Measurements from ENCODE around the gene TRIM56. TPM values are rescaled to one million over a fixed set of nuclear protein-coding genes. Genes with fewer than 3 reads are reported as not detected.

Gene TRIM56
- total and polyA plus RNA-seq, 12 donors = 8.3 to 57.3 (median 28.7) TPM

DNA sequence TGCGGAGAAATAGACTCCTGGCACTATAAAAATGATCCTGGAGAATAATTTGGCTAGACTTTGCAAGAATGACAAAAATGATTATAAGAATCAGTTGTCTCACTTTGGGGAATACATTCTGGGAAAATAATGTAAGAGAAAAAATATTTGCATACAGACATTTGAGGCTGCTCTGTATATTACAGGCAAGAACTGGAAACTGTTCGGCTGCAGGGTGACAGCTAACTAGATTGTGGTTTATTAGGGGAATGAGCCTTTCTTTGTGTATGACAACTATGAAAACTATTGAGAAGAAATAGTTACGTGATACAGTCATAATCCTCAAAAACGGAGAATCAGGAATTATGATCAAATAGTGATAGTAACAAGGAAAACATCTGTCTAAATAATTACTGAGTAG, 8.6 kb downstream of the TRIM56 start:
- intact Hi-C loops (cut with DNase I) = no loop called here
- Histone ChIP-seq H3K36me3 (replicated peaks in 1 of 2) (peaks cover 0 to 10% of the 10 kb centered on the region in 2 donors), H3K27me3 (no peaks in the 10 kb centered on the region), H3K9me3 (replicated peaks in 1 of 3) (no peaks in the 10 kb centered on the region), H3K27ac (no peak overlapping the region), H3K4me1 (replicated peaks in 1 of 2) (no peaks in the 10 kb centered on the region), H3K4me3 (no peak overlapping the region)
- 73 to 78% (median 77%) methylated on average over 4 of the region's 4 CpGs for WGBS, 4 donors
- DNase-seq = no peak
- TF ChIP-seq, protein P1, sequence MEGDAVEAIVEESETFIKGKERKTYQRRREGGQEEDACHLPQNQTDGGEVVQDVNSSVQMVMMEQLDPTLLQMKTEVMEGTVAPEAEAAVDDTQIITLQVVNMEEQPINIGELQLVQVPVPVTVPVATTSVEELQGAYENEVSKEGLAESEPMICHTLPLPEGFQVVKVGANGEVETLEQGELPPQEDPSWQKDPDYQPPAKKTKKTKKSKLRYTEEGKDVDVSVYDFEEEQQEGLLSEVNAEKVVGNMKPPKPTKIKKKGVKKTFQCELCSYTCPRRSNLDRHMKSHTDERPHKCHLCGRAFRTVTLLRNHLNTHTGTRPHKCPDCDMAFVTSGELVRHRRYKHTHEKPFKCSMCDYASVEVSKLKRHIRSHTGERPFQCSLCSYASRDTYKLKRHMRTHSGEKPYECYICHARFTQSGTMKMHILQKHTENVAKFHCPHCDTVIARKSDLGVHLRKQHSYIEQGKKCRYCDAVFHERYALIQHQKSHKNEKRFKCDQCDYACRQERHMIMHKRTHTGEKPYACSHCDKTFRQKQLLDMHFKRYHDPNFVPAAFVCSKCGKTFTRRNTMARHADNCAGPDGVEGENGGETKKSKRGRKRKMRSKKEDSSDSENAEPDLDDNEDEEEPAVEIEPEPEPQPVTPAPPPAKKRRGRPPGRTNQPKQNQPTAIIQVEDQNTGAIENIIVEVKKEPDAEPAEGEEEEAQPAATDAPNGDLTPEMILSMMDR (IDR thresholded peaks at IDR 0.05) = no peak
- no peak for TF ChIP-seq POLR2A (IDR thresholded peaks at IDR 0.05)

GRCh38 chr7:101094376-101094775, 9.1 kb downstream of the TRIM56 start:
- Histone ChIP-seq H3K27me3 (no peaks in the 10 kb centered on the region), H3K27ac (no peak overlapping the region), H3K4me1 (replicated peaks in 1 of 2) (peaks cover 0 to 3% of the 10 kb centered on the region in 2 donors), H3K9me3 (replicated peaks in 1 of 3) (no peaks in the 10 kb centered on the region), H3K4me3 (no peak overlapping the region), H3K36me3 (replicated peaks in 1 of 2) (peaks cover 0 to 6% of the 10 kb centered on the region in 2 donors)
- TF ChIP-seq POLR2A (IDR thresholded peaks at IDR 0.05) = no peak
- TF ChIP-seq, protein P1 (IDR thresholded peaks at IDR 0.05) = no peak
- WGBS, 4 donors = 57 to 63% (median 60%) methylated on average over 8 to 9 of the region's 9 CpGs
- peak in 1 of 7 donors; percentile 26 for DNase-seq
- intact Hi-C loops (cut with DNase I) = no loop called here

GRCh38 chr7:101094791-101095375, 9.6 kb downstream of the TRIM56 start:
- no peak for TF ChIP-seq POLR2A (IDR thresholded peaks at IDR 0.05)
- TF ChIP-seq, protein P1 (IDR thresholded peaks at IDR 0.05) = peak; percentile 53 to 74 (median 68)
- Histone ChIP-seq H3K4me1 (replicated peaks in 1 of 2) (peaks cover 4 to 8% of the 10 kb centered on the region in 2 donors), H3K27ac (no peak overlapping the region), H3K36me3 (replicated peaks in 1 of 2) (peaks cover 0 to under 1% of the 10 kb centered on the region in 2 donors), H3K27me3 (no peaks in the 10 kb centered on the region), H3K9me3 (replicated peaks in 1 of 3) (no peaks in the 10 kb centered on the region), H3K4me3 (no peak overlapping the region)
- DNase-seq = peak; percentile 63 to 85 (median 74)
- intact Hi-C loops (cut with DNase I) = loop anchor here (5.0 kb wide), 1 partner anchor 37 kb away; no protein-coding TSS in a partner anchor
- 27 to 28% (median 27%) methylated on average over 12 of the region's 12 CpGs for WGBS, 4 donors

DNA sequence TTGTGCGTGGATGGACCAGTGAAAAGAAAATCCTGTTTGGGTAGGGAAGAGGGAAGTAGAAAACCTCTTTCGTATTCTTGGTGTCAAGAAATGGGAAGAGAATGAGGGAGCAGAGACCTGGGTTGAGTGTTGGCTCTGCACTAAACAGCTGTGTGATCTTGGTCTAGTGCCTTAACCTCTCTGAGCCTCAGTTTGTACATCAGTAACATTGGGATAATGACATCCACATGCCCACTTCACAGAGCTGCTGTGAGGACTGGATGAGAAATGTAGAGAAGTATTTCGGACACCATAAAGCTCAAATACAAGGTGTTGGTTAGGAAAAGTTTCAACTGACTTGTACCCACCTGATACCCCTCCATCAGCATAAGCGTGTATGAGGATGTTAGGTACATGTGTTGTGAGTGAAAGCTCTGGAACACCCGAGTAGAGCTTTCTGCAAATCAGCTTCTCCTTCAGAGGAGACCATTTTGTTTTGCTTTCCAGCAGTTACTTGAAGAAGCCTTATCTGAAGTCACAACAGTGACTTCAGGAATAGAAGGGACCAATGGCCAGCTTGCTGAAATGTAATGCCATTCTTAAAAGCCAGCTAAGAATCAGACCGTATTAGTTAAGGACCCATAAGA, 11.2 kb downstream of the TRIM56 start:
- Histone ChIP-seq H3K4me3 (no peak overlapping the region), H3K4me1 (replicated peaks in 1 of 2) (peaks cover 10 to 17% of the 10 kb centered on the region in 2 donors), H3K36me3 (replicated peaks in 1 of 2) (no peaks in the 10 kb centered on the region), H3K9me3 (replicated peaks in 1 of 3) (no peaks in the 10 kb centered on the region), H3K27me3 (no peaks in the 10 kb centered on the region), H3K27ac (no peak overlapping the region)
- TF ChIP-seq POLR2A (IDR thresholded peaks at IDR 0.05) = no peak
- TF ChIP-seq, protein P1 (IDR thresholded peaks at IDR 0.05) = no peak
- 49 to 62% (median 60%) methylated on average over 6 of the region's 6 CpGs for WGBS, 4 donors
- intact Hi-C loops (cut with DNase I) = loop anchor here (5.0 kb wide), 1 partner anchor 36 kb away; no protein-coding TSS in a partner anchor
- no peak for DNase-seq

Data from adrenal gland (tissue), 12 donors.